Activated T-helper 1 cell treated with Interleukin-2 at 50 U/mL for 16 hours (primary cell): Measurements from ENCODE around the gene DAB1.

Experiments
- DNase-seq: peaks from one replicate; pipeline ENCODE4 v3.0.0-alpha.2; 2020; ENCODE audit warnings: low read depth

The DAB1 gene

DNA sequence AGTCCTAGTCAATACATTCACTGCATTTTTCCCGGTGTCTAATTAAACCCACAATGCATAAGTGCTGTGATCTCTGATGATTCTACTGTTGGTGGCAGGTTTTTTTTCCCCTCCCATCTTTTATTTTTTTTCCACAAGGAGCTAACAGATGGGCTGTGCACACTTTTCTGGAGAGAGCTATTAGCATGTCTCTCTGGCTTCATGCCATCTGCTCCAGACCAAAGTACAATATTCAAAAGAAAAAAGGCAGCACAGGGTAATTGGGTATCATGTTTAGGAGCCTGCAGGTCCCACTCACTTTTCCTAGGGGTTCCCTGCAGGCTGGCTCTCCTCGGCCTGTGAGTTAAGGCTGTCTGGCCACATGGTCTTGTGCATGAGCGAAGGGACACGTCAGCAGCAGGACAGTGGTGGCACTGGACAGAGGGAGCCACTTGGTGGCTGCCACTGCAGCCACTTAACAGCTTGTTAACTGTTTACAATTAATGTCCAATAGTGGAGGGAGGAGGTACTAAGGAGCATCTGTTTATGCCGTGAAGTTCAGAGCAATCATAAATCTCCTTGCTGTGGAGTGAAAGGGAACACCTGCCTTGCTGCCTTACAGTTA lies 404.5 kb downstream of the DAB1 start:
- no peak for DNase-seq

DNA sequence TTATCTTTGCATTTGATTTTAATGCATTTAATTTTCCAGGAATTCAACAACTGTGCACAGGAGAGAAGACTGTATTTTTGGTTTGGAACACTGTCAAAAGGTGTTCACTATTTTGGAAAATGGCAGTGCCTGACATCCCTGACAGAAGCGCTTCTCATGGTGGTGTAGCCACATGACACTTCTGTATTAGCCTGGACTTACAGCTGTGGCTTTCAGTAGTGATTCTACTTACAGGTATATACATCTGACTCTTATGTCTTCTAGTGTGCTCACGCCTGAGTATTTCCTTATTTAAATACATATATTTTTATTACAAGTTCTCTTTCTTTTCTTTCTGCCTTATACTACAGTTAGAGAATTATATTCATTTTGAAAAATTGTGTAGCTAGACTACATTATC lies 405.7 kb downstream of the DAB1 start:
- no peak for DNase-seq

DNA sequence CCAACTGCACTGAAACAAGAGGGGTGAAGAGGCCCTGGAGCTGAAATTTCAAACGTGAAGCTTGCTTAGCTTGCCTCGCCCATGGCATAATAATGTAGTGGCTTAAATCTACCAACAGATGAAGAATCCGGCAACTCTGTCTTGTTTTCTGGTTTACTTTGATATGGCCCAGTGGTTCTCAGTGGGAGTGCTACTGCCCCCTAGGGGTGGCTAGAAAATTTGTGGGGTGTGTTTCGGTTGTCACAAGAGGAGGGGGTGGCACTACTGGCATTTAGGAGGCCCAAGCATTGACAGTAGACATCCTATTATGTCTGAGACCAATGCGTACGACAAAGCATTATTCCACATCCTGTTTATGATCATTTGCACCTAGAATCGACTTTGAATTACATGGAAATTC lies 406.1 kb downstream of the DAB1 start:
- DNase-seq = no peak

DNA sequence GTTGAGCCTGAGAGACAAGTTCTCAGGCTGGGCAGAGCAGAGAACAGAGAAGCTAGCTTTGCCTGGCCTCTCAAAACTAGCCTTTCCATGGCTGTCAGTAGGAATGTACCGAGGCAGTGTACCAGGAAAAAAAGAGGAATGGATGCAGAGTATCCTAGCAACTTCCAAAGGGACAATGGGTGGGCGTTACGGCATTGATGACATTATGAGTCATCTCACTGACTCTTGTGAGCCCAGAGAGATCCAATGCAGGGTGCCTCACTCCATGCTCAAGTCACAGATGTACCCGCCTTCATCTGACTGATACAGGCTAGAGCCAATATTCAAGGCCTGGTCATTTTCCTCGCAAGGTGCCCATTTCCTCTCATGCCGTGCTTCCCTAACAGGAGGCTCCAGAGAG lies 406.7 kb downstream of the DAB1 start:
- DNase-seq = no peak

DNA sequence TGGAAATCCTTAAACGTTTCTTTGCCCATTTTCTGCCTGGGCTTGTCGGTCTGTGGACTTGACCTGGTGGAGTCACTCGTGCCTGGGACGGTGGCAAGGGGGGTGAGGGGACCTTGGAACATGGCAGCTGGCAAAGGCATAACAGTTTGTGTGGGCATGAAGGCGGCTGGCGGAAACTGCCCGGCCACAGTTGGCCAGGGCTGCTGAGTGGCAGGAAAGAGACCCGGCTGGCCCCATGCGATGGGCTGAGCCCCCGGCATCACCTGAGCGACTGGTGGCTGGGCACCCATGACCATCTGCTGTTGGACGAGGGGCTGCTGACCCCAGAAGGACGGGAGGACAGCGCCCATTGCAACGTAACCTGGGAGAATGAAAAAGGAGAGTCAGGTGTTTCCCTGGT lies 408.8 kb downstream of the DAB1 start:
- no peak for DNase-seq

DNA sequence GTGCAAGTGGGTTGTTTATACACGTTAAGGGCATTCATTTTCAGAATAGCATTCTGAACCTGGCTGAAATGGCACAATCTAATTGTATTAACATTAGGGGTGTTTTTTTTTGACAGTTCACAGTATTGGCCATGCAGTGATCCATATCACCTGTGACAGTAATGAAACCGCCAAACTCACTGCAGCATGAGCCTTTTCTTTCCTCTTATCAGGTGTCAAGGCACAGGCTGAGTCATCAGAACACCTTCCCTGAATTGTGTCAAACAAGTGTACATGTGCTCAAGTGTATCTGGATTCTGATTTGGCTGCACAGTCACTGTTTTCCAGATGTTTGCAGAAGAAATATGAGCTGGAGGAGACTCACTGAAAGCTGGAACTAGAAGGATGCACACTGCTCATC lies 410.3 kb downstream of the DAB1 start:
- no peak for DNase-seq

DNA sequence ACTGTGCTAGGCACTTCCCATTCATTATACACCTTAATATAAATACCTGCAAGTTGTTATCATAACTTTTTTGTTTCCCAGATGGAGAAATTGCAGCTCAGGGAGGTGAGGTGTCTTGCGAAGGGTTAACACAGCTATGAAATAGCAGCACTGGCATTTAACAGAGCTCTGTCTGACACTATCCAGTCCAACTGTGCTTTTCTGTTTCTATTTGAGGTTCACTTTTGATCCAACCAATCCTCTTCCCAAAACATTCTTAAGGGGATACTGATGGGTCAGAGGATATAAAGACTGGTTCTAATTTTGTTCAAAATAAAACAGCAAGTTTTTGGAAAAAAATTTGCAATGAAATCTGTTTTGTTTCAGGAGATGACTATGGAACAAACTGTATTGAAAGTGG lies 411.5 kb downstream of the DAB1 start:
- DNase-seq = no peak

DNA sequence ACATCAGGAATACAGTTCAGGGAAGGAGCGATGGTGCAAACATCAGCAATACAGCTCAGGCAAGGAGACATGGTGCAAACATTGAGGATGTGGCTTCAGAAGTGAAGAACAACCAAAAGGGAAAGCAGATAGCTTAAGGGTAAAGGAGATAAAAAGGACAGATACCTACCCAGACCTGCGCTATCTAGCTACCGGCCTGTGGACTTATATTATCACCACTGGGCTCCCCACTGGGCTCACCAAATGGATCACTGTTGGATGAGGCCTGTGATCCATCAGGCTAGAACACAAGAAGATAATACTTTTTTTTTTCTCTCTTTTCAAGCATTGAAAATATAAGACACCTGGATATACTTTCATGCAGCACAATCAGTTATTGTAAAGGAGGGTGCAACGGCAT lies 413.3 kb downstream of the DAB1 start:
- no peak for DNase-seq

DNA sequence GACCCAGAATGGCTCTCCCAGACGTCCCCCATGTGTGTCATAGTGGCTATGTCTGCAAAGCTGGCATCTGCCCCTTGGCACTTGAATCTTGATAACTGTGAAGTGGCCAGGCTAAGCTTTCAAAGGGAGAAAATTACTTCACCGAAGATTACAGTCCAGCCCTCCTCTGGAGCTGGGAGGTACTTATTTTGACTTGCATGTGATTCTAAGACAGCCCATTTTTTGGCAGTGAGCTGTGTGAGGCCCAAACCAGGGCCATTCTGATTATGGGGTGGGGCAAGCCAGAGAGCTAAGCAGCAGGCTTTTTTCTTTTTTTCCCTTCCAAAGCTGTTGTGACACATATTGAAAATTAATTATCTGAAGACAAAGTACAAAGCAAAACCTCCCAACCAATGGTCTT lies 415.9 kb downstream of the DAB1 start:
- no peak for DNase-seq

DNA sequence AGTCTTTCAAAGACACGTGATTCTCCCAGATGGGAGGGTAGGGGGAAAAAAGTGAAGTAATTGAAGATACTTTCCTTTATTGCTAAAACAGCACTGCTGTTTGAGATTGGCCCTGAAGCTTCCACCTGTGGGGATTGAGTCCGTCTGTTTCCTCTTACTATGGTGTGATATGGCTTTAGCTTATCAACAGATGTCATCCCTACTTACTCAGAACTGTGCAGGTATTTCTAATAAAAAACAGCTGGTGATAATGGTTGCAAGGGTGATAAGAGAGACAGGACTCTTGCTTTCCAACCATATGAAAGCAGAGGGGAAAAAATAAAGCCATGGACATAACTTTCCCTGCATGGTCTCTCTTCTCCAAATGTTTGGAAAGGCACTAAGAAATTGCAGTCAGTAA lies 416.4 kb downstream of the DAB1 start:
- no peak for DNase-seq

DNA sequence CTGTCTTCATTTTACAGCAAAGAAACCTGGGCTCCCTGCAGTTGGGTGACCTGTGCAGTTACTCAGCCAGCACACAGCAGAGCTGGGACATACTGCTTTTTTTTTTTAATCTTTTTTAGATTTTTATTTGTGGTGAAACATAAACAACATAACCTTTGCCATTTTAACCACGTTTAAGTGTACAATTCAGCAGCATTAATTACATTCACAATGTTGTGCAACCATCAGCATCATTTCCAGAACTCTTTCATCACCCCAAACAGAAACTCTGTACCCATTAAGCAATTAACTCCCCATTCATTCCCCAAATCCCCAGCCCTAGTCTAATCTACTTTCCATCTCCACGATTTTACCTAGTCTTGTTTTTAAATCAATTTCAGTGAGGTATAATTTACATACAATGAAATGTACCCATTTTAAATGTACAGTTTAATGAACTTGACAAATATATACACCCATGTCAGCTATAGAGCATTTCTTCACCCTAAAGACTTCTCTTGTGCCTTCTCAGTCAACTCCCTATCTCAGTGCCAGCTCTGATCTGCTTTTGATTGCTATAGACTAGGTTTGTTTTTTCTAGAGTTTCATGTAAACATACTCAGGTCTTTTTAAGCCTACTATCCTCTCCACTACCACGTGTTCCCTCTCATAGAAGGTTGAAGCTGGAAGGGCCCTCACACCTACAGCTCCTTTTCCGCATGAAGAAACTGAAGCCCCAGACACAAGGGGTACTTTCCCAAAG lies 420.3 kb downstream of the DAB1 start:
- no peak for DNase-seq

DNA sequence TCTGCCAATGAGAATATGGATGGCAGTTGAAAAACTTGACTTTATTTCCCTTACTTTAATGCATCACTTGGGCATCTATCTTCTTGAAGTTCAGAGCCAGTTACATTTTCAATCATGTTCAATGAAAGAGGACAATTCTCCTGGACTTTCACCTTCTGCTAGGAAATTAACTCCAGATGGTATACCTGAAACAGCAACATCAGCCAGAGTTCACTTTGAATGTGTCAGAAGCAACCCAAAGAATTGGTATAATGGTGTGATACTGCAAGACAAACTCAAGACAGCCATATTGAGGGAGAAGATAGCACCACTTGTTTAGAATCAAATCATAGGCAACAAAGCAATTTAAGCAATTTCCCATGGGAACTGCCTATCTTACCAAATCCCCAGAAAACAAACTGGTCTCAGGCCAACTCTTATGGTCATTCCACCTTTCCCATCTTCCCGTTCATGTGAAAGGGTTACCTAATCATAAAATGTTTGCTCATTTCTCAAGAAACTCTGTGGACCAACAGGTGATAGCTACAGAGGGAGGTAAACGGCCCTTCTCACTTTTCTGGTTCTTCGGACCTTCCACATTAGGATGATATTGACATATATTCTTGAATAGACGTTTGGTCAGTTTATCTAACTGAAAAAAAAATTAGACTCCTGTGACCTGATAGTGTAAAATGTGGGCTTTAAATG lies 428.3 kb downstream of the DAB1 start:
- DNase-seq = no peak

DNA sequence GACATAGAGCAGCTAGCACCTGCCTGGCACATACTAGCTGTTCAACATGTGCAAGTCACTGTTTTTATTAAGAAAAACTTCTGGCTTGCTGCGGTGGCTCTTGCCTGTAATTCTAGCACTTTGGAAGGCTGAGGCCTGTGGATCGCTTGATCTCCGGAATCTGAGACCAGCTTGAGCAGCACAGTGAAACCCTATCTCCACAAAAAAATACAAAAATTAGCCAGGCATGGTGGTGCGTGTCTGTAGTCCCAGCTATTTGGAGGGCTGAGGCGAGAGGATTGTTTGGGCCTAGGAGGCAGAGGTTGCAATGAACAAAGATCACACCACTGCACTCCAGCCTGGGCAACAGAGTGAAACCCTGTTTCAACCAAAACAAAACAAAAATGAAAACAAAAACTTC lies 430.4 kb downstream of the DAB1 start:
- DNase-seq = no peak

DNA sequence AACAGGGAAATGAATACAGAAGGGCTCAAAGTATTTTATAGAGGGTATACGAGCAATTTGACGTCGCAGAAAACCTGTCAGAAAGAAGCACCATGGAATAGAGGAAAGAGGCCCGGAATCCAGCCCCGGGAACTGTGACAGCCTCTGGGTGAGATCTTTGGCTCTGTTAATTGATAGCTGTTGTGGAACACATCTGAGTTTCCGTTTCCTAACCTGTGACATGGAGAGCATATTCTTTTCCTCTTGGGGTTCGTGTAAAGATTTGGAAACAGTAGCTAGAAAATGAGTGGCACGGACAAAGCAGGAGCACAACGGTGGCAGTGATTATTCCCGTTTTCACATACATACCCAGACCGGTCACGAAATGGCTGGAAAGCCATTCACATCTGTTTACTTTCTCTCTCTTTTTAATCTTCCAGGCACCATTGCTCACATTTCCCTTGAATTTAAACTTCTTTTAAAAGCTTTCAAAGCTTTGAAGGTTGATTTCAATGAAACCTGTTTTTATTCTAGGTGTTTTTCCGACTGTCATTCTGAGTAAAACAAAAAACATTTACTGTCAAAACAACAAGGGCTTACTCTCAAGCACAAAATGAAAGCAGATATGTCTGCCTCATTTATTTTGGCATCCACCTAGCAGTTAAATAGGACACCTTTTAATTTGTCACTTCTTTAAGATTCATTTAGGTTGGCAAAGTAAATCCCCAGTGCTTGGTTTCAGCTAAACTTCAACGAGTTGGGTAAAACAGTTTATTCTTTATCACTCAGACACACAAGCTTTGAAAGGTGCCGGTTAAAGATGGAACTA lies 431.3 kb downstream of the DAB1 start:
- DNase-seq = no peak

DNA sequence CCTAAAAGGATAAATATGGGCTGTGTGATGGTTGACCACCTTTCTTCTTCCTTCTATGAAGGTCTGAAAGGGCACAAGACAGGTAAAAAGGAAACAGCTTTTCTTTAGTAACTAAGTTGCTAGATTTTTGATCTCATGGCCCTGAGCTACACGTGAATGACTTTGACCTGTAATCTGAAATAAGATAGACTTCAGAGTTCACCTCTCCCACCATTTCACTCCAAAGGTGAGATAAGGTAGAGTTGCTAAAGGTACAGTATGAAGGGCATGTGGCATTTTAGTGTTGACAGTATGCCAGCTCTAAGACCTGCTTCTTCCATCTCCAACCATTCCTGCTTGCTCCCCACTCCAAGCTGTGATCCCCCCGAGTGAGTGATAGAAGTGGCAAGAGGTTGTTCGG lies 432.3 kb downstream of the DAB1 start:
- no peak for DNase-seq

DNA sequence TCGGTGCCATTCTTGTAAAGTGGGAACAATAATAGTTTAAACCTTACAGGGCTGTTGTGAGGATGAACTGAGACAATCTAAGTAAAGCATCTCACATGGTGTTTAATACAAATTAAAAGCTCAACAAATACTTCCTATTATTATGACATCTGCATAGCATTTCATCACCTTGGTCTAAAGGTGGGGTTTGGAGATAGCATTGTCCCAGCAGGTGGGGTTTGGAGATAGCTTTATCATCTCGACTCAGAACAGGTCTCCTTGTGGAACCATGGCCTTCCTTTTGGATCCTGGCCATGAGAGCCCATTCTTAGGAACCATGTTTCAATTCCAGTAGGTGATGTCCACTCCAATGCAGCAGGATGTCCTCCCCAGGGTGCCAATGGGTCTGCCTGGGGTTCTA lies 437.5 kb downstream of the DAB1 start:
- no peak for DNase-seq

DNA sequence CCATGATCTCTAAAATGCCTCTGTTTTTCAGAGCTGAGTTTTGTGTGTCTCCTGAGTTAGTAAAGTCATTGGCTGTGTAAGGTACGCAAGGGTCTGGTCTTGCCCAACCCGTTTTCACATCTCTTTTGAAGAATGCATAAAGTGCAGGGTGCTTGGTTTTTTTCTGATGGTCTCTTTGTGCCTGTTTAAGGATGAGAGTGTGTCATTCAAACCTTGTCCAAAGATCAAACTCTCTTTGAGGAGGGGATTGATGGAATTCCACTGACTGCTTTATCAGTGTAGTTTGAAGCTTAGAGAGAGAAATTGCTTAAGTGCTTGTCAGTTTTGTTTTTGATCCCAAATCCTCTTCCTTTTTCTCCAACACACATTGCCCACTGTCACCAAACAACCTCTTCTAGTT lies 438.0 kb downstream of the DAB1 start:
- DNase-seq = no peak

DNA sequence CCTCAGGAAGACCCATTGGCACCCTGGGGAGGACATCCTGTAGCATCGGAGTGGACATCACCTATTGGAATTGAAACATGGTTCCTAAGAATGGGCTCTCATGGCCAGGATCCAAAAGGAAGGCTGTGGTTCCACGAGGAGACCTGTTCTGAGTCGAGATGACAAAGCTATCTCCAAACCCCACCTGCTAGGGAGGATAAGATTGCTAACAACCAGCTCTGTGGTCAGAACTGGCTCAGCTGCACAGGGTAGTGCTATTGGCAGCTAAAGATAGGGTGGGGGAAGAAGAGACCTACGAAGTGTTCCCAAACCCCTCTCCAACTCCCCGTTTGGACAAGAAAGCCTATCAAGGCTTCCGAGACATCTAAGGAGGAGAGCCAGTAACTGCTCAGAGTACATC lies 440.4 kb downstream of the DAB1 start:
- no peak for DNase-seq

DNA sequence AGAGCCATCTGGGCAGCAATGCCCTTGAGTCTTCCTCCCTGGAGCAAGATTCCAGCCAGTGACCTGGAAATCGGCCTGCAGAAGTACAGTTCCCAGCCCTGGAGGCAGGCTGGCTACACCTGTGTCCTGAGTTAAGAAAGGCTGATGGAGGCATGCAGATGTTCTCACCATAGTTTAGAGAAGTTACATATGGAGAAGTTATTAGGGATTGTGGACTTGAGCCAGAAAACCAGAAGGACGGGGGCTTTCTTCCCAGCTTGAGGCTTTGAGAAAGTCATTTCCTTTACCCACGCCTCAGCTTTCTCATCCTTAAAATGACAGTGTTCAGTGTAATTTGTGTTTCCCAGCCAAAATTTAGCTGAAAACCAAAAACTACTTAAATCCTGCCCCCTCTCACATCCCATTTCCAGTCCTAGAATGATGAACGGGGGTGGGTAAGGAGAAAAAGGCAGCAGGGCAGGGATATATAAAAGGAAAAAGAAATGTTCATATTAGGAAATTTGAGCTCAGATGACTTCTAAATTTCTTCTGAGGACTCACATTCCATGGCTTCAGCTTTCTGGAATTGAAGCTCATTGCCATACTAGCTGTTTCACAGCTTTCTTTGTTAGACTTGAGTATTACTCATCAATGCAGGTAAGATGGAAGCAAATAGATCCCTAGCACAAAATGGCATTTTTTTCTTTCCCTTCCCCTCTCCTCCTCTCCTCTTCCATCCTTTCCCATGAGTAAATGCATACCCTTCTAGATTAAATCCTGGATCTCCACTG lies 443.7 kb downstream of the DAB1 start:
- DNase-seq = no peak

DNA sequence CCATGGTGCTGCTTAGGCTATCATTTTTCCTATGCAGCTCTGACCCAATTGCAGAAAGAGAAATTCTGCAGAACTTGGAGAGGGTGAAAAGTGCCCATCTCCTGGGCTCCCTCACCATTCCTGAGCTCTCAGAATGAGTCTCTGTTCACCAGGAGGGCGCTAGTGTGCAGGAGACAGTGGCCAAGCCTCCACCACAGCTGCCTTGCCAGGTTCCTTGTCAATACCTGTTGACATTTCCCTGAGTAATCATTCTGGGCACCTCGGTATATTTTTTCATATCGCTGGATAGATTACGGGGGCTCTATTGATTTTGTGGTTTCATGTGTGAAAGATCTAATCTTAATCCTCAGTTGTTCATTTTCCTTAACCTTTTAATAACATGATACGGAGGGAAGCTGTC lies 445.0 kb downstream of the DAB1 start:
- no peak for DNase-seq

DNA sequence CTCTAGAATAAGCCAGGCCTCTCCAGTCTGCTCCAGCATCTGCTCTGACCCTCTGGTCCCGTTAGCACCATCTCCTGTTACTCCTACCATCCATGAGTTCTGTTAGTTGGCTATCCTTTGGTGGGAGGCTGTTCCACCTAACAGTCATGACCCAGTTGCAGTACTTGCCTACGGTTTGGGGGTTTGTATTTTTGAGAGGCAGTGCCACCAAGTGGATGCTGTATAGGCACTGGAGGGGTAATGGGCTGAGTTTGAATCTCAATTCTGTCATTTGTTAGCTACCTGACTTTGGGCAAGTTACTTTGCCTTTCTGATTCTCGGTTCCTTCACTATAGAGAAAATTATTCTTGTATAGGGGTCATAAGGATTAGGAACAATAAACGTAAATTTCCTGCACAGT lies 445.9 kb downstream of the DAB1 start:
- no peak for DNase-seq

DNA sequence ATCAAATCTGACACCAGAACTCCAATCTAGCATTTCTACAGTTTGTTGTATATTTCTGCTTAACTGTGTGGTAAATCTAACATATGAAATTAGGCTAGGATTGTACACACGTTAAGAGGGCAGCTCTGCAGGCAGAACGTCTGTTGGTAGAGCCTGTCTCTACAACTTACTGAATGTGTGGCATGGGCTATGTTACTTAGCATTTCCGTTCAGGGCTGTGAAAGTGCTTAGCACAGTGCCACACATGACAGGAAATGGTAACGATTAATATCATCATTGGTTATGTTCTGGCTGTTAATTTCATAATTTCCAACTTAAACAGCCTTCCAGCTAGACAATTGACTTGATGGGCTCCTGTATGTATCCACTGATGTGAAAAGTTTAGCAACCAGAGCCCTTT lies 448.4 kb downstream of the DAB1 start:
- DNase-seq = no peak
